Esophagus muscularis mucosa (tissue), 4 donors: Measurements from ENCODE around the gene MMP12.

Source experiments
- EP300 ChIP-seq: sonication (generic); formaldehyde crosslinking; IDR thresholded peaks from one replicate; pipeline ENCODE4 v1.6.1; 2017; ENCODE audit warnings: antibody characterized with exemption
- POLR2A ChIP-seq: fragments of 450-650 bp; IDR thresholded peaks from one replicate; pipeline ENCODE4 v1.6.1; 2017; ENCODE audit warnings: antibody characterized with exemption, moderate library complexity, mild to moderate bottlenecking, low read depth
- TF ChIP-seq, protein P1 (sequence below), 3 experiments: fragments of 200-600 bp in 2 of 3; fragments of 450-650 bp in 1 of 3; sonication (generic) in 2 of 3; IDR thresholded peaks; one replicate each; pipeline ENCODE4 v1.5.1; 2017 to 2019; ENCODE audit warnings: antibody characterized with exemption in 3 of 3, mild to moderate bottlenecking in 2 of 3, moderate library complexity in 1 of 3

DNA sequence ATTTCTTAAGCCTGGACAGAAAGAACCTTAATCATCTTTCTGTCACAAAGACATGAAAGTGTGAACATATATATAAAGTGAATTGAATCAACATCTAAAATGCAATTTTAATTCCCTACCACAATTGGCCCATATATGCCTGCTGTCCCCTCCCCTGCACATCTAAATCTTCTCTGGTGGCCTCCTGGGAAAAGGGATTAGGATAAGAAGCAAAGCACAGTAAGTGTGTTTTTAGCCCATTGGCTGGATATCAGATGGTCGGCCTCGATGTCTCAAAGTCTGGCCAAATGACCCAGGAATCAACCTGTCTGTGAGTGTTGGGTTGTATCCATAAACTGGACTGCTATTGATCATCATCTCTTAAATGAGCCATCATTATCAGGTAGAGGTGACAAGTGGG lies 37.1 kb downstream of the MMP12 start:
- TF ChIP-seq, protein P1, sequence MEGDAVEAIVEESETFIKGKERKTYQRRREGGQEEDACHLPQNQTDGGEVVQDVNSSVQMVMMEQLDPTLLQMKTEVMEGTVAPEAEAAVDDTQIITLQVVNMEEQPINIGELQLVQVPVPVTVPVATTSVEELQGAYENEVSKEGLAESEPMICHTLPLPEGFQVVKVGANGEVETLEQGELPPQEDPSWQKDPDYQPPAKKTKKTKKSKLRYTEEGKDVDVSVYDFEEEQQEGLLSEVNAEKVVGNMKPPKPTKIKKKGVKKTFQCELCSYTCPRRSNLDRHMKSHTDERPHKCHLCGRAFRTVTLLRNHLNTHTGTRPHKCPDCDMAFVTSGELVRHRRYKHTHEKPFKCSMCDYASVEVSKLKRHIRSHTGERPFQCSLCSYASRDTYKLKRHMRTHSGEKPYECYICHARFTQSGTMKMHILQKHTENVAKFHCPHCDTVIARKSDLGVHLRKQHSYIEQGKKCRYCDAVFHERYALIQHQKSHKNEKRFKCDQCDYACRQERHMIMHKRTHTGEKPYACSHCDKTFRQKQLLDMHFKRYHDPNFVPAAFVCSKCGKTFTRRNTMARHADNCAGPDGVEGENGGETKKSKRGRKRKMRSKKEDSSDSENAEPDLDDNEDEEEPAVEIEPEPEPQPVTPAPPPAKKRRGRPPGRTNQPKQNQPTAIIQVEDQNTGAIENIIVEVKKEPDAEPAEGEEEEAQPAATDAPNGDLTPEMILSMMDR (IDR thresholded peaks at IDR 0.05), result no peak
- TF ChIP-seq EP300, result no peak
- TF ChIP-seq POLR2A, result no peak
